Keratinocyte (primary cell): ENCODE measurements around the gene SLC6A1. TPM values are rescaled to one million over a fixed set of nuclear protein-coding genes. Genes with fewer than 3 reads are reported as not detected.

Experiments
- DNase-seq: peaks from one replicate; pipeline ENCODE4 v3.0.0-alpha.2; 2011; ENCODE audit warnings: low read depth, missing footprints, low spot score
- FAIRE-seq: peaks from 2 replicates; lab custom pipeline; 2011; peaks lifted over from hg19 to GRCh38; lab: Jason Lieb, UNC
- H2AFZ ChIP-seq: 2 replicates; pipeline ENCODE4 v1.6.0; 2012; ENCODE audit warnings: low read length, control low read depth, inconsistent platforms; ENCODE audit not compliant: control insufficient read depth
- H3K27ac ChIP-seq: 2 replicates; pipeline ENCODE4 v1.5.1; 2011; ENCODE audit warnings: low read length; ENCODE audit not compliant: control insufficient read depth, insufficient read depth
- H3K27me3 ChIP-seq: 3 replicates; pipeline ENCODE4 v1.6.0; 2011; ENCODE audit warnings: low read length; ENCODE audit not compliant: control insufficient read depth, insufficient read depth; ENCODE audit errors: extremely low read depth
- H3K36me3 ChIP-seq, 2 experiments: 2 replicates in 1 of 2; 3 replicates in 1 of 2; pipeline ENCODE4 v1.5.1; 2011; ENCODE audit warnings: low read length in 2 of 2, mild to moderate bottlenecking in 1 of 2; ENCODE audit not compliant: control insufficient read depth in 2 of 2, insufficient read depth in 2 of 2; ENCODE audit errors: extremely low read depth in 1 of 2
- H3K4me1 ChIP-seq: 3 replicates; pipeline ENCODE4 v1.5.1; 2011; ENCODE audit warnings: low read length; ENCODE audit not compliant: control insufficient read depth, insufficient read depth; ENCODE audit errors: extremely low read depth
- H3K4me2 ChIP-seq: 3 replicates; pipeline ENCODE4 v1.6.0; 2011; ENCODE audit warnings: low read depth, low read length; ENCODE audit not compliant: control insufficient read depth, insufficient read depth; ENCODE audit errors: extremely low read depth
- H3K4me3 ChIP-seq, 3 experiments: fragments of 200-600 bp in 1 of 3; sonication (generic) in 1 of 3; 2 replicates in 2 of 3; 3 replicates in 1 of 3; pipeline ENCODE4 v1.5.1; 2011 to 2016; ENCODE audit warnings: low read length in 3 of 3, mild to moderate bottlenecking in 3 of 3, control low read depth in 2 of 3, inconsistent platforms in 1 of 3, low read depth in 1 of 3, mixed read lengths in 1 of 3, mixed run types in 1 of 3, moderate library complexity in 1 of 3; ENCODE audit not compliant: control insufficient read depth in 2 of 3, insufficient read depth in 2 of 3; ENCODE audit errors: extremely low read depth in 1 of 3
- H3K79me2 ChIP-seq: 2 replicates; pipeline ENCODE4 v1.6.0; 2012; ENCODE audit warnings: low read length; ENCODE audit not compliant: control insufficient read depth, insufficient read depth
- H3K9ac ChIP-seq: 3 replicates; pipeline ENCODE4 v1.6.0; 2011; ENCODE audit warnings: low read length; ENCODE audit not compliant: control insufficient read depth, insufficient read depth; ENCODE audit errors: extremely low read depth
- H3K9me1 ChIP-seq: 3 replicates; pipeline ENCODE4 v1.6.0; 2011; ENCODE audit warnings: low read length; ENCODE audit not compliant: control insufficient read depth, insufficient read depth; ENCODE audit errors: extremely low read depth
- H3K9me3 ChIP-seq: 2 replicates; pipeline ENCODE4 v1.5.1; 2012; ENCODE audit warnings: low read depth, low read length; ENCODE audit not compliant: control insufficient read depth
- H4K20me1 ChIP-seq: 3 replicates; pipeline ENCODE4 v1.6.0; 2011; ENCODE audit warnings: low read length; ENCODE audit not compliant: control insufficient read depth, insufficient read depth; ENCODE audit errors: extremely low read depth
- EZH2 ChIP-seq: IDR thresholded peaks from one replicate; pipeline ENCODE4 v1.6.1; 2012; ENCODE audit warnings: inconsistent platforms, mild to moderate bottlenecking, low read length, moderate library complexity
- dilution Hi-C: fragments of 300-500 bp; cut with MboI; formaldehyde crosslinking; loops from one replicate; pipeline ENCODE4 v1.7.0; 2020; ENCODE audit warnings: low sequenced_read_pairs; ENCODE audit not compliant: extremely low pct_ligation_motif_present
- polyA plus RNA-seq, 5 experiments: library from polyadenylated mRNA; depleted of rRNA in 3 of 5; stranded (reverse) in 3 of 5; stranded (forward) in 1 of 5; unstranded in 1 of 5; fragments of >200 nt; gene quantifications; 1 replicate in 1 of 5; 2 replicates in 3 of 5; 3 replicates in 1 of 5; pipeline versions ENCODE4 v1.2.1 to v1.2.3, GENCODE V29; 2011 to 2012; ENCODE audit warnings: missing spikeins in 2 of 5, low read depth in 1 of 5, low replicate concordance in 1 of 5
- TF ChIP-seq, protein P1 (sequence below), 3 experiments: IDR thresholded peaks in 1 of 3; conservative IDR thresholded peaks in 1 of 3; optimal IDR thresholded peaks in 1 of 3; 2 replicates in 2 of 3; 3 replicates in 1 of 3; pipeline versions ENCODE3 to v1.5.1; 2011; ENCODE audit warnings: low read length in 3 of 3, mild to moderate bottlenecking in 3 of 3, moderate library complexity in 2 of 3, control low read depth in 1 of 3, inconsistent platforms in 1 of 3; ENCODE audit not compliant: insufficient read depth in 2 of 3; ENCODE audit errors: extremely low read depth in 1 of 3

The SLC6A1 gene
- polyA plus RNA-seq, 1 donor (not counting 4 experiments of a cell fraction or from before 2014, with no cell fraction given): not detected

DNA sequence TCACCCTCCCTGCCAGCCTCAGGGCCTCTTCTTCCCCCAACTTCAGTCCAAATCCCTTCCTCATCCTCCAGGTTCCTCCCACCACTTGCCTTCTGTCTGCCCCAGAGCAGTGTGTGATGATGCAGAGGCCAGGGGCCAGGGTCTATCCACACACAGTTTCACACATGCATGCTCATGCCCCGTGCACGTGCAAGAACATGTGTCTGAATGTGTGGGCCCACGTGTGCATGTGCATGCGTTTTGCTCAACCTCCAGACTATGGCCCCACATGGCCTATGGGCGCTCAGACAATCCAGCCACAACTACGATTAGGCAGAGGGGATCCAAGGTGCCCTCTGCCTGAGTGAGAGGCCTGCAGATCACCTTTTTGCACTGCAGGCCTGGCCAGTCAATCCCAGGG, 32.3 kb upstream of the SLC6A1 start:
- TF ChIP-seq, protein P1, sequence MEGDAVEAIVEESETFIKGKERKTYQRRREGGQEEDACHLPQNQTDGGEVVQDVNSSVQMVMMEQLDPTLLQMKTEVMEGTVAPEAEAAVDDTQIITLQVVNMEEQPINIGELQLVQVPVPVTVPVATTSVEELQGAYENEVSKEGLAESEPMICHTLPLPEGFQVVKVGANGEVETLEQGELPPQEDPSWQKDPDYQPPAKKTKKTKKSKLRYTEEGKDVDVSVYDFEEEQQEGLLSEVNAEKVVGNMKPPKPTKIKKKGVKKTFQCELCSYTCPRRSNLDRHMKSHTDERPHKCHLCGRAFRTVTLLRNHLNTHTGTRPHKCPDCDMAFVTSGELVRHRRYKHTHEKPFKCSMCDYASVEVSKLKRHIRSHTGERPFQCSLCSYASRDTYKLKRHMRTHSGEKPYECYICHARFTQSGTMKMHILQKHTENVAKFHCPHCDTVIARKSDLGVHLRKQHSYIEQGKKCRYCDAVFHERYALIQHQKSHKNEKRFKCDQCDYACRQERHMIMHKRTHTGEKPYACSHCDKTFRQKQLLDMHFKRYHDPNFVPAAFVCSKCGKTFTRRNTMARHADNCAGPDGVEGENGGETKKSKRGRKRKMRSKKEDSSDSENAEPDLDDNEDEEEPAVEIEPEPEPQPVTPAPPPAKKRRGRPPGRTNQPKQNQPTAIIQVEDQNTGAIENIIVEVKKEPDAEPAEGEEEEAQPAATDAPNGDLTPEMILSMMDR (optimal IDR thresholded peaks at IDR 0.05 in 1 of 3, IDR thresholded peaks at IDR 0.05 in 1 of 3, conservative IDR thresholded peaks at IDR 0.05 in 1 of 3; ENCODE audit: extremely low read depth in 1 of 3, insufficient read depth in 2 of 3, low read length in 3 of 3): no peak
- TF ChIP-seq EZH2: no peak
- H3K79me2 ChIP-seq: no peaks in the 10 kb centered on the region
- no peaks in the 10 kb centered on the region for H3K9me1 ChIP-seq
- no peak overlapping the region for H3K9ac ChIP-seq
- H3K4me2 ChIP-seq: no peak overlapping the region
- peaks cover 28% of the 10 kb centered on the region for H3K27me3 ChIP-seq
- H3K4me1 ChIP-seq: no peaks in the 10 kb centered on the region
- no peak overlapping the region for H3K4me3 ChIP-seq
- no peak overlapping the region for H3K27ac ChIP-seq
- H2AFZ ChIP-seq: no peak overlapping the region
- no peak for FAIRE-seq
- no peaks in the 10 kb centered on the region for H3K9me3 ChIP-seq
- no peaks in the 10 kb centered on the region for H3K36me3 ChIP-seq
- DNase-seq: no peak
- dilution Hi-C loops: loop anchor here (10.0 kb wide), 1 partner anchor 245 kb away; no protein-coding TSS in a partner anchor
- H4K20me1 ChIP-seq: no peaks in the 10 kb centered on the region

DNA sequence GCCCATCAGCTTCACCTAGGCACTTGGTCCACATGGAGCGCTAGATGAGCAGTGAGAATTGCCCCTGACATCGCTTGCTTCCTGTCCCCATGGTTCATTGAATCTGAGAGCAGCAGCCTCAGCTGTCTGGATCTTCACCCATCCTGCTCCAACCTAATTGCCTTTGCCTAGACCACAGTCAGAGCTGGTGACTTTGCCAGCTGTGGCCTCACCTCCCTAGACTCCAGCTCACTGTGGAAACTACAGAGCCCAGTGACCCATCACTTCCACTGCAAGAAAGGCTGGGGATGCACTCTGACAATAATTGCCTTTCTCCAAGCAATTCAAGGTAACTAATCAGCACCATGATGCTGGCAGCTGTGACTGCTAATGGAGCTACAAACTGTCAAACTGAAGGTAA, 30.6 kb upstream of the SLC6A1 start:
- TF ChIP-seq, protein P1 (optimal IDR thresholded peaks at IDR 0.05 in 1 of 3, IDR thresholded peaks at IDR 0.05 in 1 of 3, conservative IDR thresholded peaks at IDR 0.05 in 1 of 3; ENCODE audit: extremely low read depth in 1 of 3, insufficient read depth in 2 of 3, low read length in 3 of 3): no peak
- TF ChIP-seq EZH2: no peak
- no peak overlapping the region for H3K9ac ChIP-seq
- no peak overlapping the region for H2AFZ ChIP-seq
- peaks cover 33% of the 10 kb centered on the region for H3K27me3 ChIP-seq
- dilution Hi-C loops: loop anchor here (10.0 kb wide), 1 partner anchor 243 kb away; no protein-coding TSS in a partner anchor
- DNase-seq (no peak), FAIRE-seq (no peak)
- no peaks in the 10 kb centered on the region for H3K36me3 ChIP-seq
- no peaks in the 10 kb centered on the region for H3K4me1 ChIP-seq
- no peaks in the 10 kb centered on the region for H3K79me2 ChIP-seq
- H3K4me3 ChIP-seq: no peak overlapping the region
- no peaks in the 10 kb centered on the region for H3K9me3 ChIP-seq
- no peak overlapping the region for H3K4me2 ChIP-seq
- H3K9me1 ChIP-seq: no peaks in the 10 kb centered on the region
- H3K27ac ChIP-seq: no peak overlapping the region
- H4K20me1 ChIP-seq: no peaks in the 10 kb centered on the region
